GM23248 (cell line): ENCODE data around the gene HMGXB4.

ENCODE experiments used
- EZH2 ChIP-seq: fragments of 200-600 bp; sonication (generic); IDR thresholded peaks from 2 replicates; pipeline ENCODE4 v1.6.1; 2018; ENCODE audit warnings: antibody characterized with exemption, mild to moderate bottlenecking; ENCODE audit not compliant: insufficient read depth, poor library complexity, severe bottlenecking
- EZH2phosphoT487 ChIP-seq: fragments of 200-600 bp; sonication (generic); IDR thresholded peaks from 2 replicates; pipeline ENCODE4 v1.6.1; 2018; ENCODE audit warnings: antibody characterized with exemption, moderate library complexity, mild to moderate bottlenecking, low read depth; ENCODE audit not compliant: insufficient read depth

DNA sequence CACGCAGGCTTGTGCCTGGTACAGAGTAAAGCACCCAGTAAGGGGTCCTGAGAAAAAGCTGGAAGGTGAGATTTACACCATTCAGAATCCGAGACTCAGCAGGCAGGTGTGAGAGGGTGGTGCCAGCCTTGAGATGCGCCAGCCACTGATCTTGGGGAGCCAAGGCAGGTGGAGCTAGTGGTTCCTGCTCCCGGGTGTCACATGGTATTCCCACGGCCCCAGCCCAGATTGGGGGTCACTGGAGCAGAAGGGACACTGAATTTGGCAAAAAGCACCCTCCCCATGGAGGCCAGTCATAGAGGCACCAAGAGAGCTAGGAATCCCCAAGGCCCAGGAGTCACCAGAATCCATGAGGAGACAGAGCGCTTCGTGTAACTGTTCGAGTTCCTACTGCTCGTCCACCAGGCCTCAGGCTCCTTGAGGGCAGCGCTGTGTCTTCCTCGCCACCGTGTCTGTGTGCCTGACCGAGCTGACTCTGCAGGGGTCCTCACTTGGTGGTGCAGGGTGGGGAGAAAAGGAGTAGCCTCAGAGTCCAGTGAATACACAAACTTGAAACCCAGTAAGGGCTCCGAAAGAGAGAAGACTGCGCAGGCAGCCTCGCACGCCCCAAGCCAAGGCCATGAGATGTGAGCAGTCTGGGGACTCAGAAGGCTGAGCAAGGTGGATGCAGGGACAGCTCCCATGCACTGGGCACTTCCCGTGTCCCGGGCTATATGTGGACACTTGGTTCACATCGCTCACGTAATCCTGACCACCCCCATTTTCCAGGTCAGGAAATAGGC is 70.6 kb downstream of the HMGXB4 start:
- no peak for TF ChIP-seq EZH2
- TF ChIP-seq EZH2phosphoT487 = no peak
